IPS DF 4.7 (cell line): Measurements from ENCODE around the gene DHCR7.

Experiments
- DNase-seq: peaks from one replicate; pipeline ENCODE4 v3.0.0-alpha.2; 2013; ENCODE audit warnings: low spot score; ENCODE audit errors: extremely low read depth

The DHCR7 gene

DNA sequence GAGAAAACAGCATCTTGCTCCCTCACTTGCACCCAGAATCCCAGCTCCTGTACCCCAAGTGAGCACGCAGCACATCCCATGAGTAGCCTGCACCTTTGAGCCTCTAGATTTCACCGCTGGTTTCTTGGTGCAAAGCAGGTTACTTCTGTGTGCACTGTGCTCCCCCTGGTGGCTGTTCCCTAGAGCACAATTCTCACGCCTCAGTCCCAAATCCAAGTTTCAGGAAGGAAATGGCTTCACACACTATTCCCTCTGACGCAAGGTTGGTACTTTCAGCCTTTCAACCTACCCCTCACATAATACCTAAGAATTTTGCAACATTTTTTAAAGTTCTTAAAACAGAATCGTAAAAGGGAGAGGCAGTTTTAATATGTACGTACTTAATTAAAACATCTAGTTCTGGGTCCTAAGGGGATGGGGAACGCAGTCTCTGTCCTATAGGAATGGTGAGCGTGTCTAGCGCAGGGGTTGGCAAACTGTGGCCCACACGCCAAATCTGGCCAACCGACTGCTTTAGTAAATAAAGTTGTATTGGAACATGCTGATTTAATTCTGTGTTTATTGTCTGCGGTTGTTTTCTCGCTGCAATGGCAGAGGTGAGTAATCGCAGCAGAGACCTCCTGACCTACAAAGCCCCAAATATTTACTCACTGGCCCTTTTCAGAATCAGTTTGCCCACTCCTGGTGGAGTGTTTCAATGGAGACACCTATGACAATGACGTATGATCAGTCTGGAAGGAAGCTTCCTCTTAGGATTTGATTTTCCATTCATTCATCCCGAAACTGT, 27.5 kb downstream of the DHCR7 start:
- DNase-seq, result peak; percentile 66

GRCh38 chr11:71418643-71419042, 29.6 kb downstream of the DHCR7 start:
- no peak for DNase-seq

GRCh38 chr11:71414645-71415044, 33.5 kb downstream of the DHCR7 start:
- DNase-seq, result no peak

DNA sequence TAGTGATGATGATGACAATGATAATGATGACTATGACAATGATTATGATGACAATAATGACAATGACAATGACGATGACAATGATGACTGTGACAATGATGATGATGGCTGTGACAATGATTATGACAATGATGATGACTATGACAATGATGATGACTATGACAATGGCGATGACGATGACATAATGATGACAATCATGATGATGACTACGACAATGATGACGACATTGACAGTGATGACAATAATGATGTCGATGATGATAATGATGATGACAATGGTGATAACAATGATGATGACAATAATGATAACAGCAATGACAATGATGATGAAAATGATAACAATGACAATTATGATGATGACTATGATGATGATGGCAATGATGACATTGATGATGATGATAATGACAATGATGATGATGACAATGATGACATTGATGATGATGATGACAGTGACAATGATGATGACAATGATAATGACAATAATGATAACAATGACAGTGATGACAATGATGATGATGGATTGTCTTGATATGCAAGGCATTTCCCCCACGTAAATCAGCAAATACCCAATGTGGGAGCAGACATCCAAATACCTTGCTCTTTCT, 37.7 kb downstream of the DHCR7 start:
- DNase-seq, result no peak

GRCh38 chr11:71408826-71409225, 39.4 kb downstream of the DHCR7 start:
- no peak for DNase-seq

DNA sequence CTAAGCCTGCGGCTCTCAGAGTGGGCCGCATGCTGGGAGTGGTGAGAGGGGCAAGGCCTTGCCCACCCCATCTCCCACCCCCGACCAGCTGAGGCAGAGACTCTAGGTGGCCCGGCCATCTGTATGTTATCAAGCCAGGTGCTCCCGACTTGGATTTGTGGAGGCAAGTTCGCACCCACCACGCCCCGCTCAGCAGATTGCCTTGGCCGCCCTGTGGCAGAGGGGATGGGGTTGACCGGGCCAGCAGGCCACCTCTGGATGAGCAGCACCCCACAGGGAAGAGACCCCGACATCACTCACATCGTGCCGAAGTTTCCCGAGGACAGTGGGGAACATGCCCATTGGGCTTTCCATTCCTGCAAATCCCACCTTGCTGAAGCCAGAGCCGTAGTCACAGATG, 40.8 kb downstream of the DHCR7 start:
- DNase-seq, result no peak

- no peak for DNase-seq
These were observed 41.5 kb downstream of the DHCR7 start for GRCh38 chr11:71406681-71407080.

DNA sequence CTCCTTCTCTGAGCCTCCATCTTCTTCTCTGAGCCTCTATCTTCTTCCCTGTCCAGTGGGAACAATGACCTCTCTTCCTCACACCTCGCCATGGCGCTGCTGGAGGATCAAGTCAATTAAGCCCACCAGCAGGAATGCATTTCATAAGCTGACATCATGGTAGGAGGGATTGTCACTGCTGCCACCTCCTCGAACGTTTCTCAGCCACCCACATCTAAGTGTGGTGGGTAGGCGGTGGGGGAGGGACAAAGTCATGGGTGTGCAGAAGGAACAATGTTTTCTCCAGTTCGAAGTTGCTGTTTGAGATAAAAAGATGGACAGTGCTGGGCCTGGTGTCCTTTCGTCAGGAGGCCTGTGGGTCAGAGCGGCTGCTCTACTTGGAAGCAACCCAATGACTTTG, 44.0 kb downstream of the DHCR7 start:
- no peak for DNase-seq

GRCh38 chr11:71402878-71403277, 45.3 kb downstream of the DHCR7 start:
- DNase-seq, result no peak

DNA sequence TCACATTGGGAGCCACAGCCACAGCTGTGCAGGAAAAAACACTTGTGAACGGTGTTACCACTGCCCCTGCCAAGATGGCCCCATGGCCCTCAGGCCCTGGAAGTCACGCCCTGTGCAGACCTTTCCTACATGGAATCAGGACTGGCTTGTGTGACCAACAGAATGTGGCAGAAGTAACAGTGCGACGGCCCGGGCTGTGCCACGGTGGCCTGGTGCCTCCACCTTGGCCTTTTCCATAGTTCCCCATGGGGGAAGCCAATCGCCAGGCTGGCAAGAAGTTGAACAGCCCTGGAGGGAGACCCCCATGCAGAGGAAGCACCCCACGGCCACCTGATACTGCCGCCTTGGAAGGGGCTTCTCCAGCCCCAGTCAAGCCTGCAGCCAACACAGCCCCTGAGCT, 48.0 kb downstream of the DHCR7 start:
- no peak for DNase-seq

GRCh38 chr11:71399341-71399740, 48.9 kb downstream of the DHCR7 start:
- DNase-seq, result no peak

DNA sequence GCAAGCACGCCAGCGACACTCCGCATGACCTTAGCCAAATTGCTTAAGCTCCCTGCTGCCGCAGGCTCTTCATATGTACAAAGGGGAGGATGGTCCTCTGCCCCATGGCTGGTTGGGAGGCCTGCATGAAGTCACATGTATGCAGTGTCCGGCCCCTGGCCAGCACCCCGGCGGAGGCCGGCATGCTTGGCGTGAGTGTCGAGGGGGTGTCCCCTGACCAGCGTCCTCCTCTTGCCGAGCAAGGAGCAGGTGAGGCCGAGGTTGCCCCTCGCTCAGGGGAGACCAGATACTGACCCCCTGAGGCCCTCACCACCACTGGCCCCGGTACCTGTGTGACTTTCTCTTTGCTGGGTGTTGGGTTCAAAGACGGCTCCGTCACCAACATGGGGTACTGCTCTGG, 50.2 kb downstream of the DHCR7 start:
- DNase-seq, result no peak

DNA sequence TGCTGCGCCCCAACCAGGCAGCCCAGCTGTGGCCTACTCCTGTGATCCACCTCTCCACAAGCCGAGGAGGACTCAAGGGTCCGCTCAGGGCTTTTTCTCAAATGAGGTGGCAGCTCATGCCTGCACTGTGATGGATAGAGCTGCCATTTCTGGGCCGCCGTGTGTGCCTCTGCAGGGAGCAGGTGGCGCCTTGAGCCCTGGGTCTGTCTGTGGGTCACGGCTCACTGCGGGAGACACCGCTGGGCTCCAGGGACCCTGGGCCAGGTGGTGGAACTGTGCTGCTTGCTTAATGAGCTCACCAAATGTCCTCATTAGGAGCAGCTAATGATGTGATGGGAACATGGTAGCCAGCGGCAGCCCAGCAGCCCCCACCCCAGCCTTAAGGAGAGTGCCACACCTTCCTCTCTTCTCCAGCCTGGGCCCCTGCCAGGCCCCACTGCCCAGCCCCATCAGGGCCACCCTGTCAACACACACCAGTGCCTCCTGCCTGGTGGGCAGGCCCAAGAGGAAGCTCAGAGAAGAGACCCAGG, 50.8 kb downstream of the DHCR7 start:
- no peak for DNase-seq

GRCh38 chr11:71396548-71397123, 51.6 kb downstream of the DHCR7 start:
- DNase-seq, result no peak

GRCh38 chr11:71395774-71396173, 52.4 kb downstream of the DHCR7 start:
- DNase-seq, result no peak

DNA sequence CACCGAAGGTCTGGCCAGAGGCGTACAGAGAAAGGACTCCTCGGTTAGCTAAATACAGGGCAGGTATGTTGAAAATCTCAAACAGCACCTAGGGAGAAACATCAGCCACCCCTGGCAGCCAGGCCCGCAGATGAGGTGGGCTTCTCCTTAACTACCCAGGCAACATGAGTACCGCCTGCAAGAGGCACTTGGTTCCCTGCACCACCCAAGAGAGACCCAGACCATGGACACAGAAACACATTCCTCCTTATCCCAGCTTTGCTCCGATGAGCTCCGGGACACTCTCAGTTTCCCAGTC, 53.0 kb downstream of the DHCR7 start:
- no peak for DNase-seq

DNA sequence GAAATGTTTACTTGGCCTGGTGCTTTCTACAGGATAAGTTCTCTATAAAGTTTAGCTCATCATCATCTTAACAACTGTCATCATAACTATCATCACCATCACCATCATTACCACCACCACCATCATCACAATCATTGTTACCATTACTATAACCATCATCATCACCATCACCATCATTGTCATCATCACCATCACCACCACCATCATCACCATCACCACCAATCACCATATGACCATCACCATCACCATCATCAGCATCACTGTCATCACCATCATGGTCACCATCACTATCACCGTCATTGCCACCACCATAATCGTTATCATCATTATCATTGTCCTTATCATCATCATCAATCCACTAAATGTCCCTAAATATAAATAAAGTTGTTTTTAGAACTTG, 54.9 kb downstream of the DHCR7 start:
- DNase-seq, result no peak

DNA sequence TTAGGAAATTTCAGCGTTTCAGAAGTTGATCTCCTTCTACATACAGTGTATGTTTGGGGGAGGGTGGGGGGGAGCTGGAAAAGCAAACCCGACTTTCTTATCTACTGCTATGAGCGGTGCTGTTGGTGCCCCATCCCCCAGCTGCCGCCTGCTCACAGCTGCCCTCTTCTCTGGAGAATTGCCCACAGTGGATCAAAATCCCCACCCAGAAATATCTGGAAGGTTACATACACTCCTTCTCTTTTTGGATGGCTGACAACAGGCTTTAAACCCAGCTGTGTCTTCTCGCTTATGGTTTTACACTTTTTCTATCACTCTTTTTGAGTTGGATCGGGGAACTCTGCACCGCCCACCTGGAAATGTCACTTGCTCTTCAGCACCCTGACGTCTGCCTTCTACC, 56.4 kb downstream of the DHCR7 start:
- no peak for DNase-seq

GRCh38 chr11:71391352-71391751, 56.8 kb downstream of the DHCR7 start:
- DNase-seq, result no peak

- no peak for DNase-seq
These were observed 59.5 kb downstream of the DHCR7 start for GRCh38 chr11:71388637-71389235.

DNA sequence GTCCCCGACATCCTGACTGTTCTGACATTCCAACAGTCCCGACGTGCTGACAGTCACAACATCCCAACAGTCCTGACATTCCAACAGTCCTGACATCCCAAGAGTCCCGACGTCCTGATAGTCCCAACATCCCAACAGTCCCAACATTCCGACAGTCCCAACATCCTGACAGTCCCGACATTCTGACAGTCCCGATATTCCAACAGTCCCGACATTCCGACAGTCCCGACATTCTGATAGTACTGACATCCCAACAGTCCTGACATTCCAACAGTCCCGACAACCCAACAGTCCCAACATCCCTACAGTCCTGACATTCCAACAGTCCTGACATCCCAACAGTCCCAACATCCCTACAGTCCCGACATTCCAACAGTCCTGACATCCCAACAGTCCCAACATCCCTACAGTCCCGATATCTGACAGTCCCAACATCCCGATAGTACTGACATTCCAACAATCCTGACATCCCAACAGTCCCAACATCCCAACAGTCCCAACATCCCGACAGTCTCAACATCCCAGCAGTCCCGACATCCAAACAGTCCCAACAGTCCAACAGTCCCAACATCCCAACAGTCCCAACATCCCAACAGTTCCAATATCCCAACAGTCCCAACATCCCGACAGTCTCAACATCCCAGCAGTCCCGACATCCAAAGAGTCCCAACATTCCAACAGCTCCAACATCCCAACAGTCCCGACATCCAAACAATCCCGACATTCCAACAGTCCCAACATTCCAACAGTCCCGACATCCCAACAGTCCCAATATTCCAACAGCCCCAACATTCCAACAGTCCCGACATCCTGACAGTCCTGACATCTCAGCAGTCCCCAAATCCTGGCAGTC, 60.2 kb downstream of the DHCR7 start:
- DNase-seq, result no peak

- DNase-seq, result no peak
These were observed 61.0 kb downstream of the DHCR7 start for GRCh38 chr11:71387200-71387599.
